GM19025 (cell line): ENCODE measurements around the gene PRR35.

ENCODE experiments used
- ATAC-seq: cut with Tn5 transposase; IDR thresholded peaks from one replicate; pipeline ENCODE4 v1.9.1; 2021; ENCODE audit warnings: mild to moderate bottlenecking, low read depth, moderate library complexity; ENCODE audit not compliant: unreplicated experiment

The PRR35 gene

GRCh38 chr16:560204-560700, at the start of gene PRR35:
Gene PRR35 (plus strand): TSS chr16:560394. CDS start chr16:563295, 2,901 bp downstream.
- no peak for ATAC-seq

DNA sequence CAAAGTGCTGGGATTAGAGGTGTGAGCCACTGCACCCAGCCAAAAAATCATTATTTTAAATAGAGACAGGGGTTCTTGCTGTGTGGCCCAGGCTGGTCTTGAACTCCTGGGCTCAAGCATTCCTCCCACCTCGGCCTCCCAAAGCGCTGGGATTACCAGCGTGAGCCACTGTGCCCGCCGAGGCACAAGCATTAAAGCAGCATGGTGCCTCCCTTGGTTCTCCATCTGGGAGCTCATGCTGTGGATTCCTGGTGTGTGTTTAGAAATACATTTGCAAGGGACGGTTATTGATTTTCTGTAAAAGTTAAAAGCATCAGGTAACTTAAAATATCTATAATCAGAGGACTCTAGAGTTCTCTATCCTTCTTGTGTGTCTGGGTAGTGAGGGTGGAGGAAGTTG, 47.4 kb upstream of the PRR35 start:
- no peak for ATAC-seq

DNA sequence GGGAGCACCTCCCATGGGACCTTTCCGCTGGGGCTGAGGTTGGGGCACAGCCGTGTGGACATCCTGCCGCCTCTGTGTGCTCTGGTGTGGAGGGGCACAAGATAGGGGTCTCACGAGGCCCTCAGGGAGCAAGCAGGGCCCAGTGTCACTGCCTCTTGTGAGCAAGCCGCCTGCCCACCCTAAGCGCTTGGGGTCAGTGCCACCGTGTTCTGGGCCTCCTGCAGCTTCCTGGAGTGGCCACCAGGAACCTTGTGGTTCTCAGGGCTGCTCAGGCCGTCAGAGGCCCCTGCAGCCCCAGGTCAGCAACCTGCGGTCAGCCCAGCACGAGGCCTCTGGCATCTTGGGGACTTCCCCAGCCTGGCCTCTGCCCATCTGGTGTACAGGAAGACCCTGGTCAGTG, 46.2 kb upstream of the PRR35 start:
- ATAC-seq: no peak

DNA sequence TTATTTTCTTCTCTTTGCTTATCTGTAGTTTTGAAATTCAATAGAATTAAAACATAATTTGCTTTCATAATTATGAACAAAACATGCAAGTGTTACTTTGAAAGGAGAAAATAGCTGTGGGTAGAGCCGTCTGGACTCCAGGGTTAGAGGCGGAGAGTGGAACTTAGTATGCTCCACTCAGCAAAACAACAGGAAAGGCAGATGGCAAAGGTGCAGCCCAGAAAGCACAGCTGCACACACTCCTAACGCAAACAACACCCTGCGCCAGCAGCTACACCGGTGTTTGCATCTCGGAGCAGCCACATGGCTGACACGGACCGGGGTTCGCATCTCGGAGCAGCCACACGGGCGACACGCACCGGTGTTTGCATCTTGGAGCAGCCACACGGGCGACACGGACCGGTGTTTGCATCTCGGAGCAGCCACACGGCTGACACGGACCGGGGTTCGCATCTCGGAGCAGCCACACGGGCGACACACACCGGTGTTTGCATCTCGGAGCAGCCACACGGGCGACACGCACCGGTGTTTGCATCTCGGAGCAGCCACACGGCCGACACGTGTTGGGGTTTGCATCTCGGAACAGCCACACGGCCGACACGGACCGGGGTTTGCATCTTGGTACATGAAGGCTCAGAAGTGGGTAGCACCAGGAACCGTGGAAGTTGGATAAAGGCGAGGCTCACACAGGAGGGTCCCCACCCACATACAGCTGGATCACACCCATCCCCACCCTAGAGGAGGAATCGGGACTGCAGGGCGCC, 44.8 kb upstream of the PRR35 start:
- ATAC-seq: no peak

- no peak for ATAC-seq
These were observed 44.3 kb upstream of the PRR35 start for GRCh38 chr16:515939-516226.

- ATAC-seq: no peak
These were observed 43.9 kb upstream of the PRR35 start for GRCh38 chr16:516301-516700.

GRCh38 chr16:518858-519257, 41.3 kb upstream of the PRR35 start:
- no peak for ATAC-seq

DNA sequence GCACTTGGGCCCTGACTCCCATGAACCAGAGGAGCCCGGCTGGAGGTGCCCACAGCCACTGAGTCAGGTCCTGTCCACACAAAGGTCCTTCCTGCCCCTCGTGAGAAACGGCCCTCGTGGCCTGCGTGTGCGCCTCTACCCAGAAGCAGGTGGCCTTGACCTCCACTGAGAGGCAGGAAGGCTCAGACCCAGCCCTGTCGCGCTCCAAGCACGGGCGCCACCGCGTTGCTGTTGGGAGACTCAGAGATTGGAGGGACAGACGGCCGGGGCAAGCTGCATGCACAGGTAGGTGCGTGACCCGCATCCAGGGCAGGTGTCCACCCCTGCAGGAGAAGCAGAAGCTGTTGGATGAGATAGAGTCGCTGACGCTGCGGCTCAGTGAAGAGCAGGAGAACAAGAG, 40.8 kb upstream of the PRR35 start:
- ATAC-seq: no peak

DNA sequence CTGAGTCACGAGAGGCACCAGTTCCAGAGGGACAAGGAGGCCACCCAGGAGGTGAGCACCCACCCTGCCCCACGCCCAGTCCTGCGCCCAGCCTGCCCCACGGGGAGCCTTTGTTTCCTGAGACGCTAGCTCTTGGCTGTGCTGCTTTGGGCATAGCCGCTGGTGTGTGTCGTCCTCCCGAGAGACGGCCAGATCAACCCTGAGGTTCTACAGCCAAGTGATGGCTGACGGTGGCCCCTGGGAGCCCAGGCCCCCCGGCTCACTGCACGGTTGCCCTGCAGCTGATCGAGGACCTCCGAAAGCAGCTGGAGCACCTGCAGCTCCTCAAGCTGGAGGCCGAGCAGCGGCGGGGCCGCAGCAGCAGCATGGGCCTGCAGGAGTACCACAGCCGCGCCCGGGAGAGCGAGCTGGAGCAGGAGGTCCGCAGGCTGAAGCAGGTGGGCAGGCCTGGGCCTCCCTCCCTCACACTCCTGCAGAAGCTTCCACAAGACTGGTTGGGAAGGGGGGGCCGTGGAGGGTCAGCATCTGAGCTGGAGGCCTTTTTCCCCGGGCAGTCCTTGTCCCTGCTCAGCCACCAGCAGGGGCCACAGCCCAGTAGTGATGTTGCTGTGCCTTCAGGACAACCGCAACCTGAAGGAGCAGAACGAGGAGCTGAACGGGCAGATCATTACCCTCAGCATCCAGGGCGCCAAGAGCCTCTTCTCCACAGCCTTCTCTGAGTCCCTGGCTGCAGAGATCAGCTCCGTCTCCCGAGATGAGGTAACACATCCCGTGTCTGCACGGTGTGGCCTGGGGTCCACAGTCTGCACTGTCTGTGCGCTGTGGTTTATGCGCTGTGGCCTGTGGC, 40.1 kb upstream of the PRR35 start:
- ATAC-seq: no peak

DNA sequence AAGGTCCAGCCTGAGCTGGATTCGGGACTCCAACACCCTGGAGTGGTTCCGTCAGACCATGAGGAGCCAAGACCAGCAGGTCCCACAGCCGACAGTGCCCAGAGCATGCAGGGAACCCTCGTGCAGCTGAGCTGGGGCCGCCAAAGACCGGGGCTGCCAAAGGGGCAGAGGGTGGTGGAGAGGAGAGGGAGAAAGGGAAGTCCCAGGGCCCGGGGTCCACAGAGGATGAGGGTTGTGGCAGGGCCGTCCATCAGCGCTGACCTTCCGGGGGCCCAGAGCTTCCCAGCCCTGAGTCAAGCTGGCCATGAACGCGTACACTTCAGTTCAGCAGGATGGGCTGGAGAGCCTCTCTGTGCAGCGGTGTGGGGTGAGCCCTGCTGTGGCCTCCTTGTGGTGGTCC, 39.3 kb upstream of the PRR35 start:
- ATAC-seq: no peak

- no peak for ATAC-seq
These were observed 38.6 kb upstream of the PRR35 start for GRCh38 chr16:521381-522210.

DNA sequence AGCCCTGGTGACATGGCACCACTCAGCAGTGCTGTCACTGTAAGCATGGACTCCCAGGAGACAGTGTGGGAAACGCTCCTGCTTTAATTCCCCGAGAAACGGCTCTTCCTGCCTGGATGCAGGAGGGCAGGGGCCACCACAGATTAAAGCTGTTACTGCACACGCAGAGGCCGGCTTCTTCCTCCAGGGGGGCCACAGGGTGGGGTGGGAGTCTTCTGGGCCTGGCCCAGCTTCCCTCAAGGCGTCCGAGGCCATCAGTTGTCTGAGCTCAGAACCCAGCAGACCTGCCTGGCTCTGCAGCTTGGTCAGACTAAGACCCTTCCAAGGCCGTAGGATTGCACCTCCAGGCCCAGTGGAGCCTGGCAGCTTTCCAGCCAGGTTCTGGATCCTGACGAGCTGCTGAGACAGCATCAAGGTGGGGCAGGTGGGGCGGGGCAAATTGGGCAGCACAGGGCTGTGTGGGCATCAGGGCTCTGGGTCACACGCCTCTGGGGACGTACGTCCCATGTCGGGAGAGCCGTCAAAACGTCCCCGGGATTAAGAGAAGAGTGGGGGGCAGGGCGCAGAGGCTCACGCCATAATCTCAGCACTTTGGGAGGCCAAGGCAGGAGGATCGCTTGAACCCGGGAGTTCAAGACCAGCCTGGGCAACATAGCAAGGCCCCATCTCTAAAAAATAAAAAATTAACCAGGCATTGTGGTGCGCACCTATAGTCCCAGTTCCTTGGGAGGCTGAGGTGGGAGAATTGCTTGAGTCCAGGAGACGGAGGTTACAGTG, 37.7 kb upstream of the PRR35 start:
- ATAC-seq: no peak

- ATAC-seq: no peak
These were observed 37.0 kb upstream of the PRR35 start for GRCh38 chr16:523097-523741.

GRCh38 chr16:524274-525040, 35.7 kb upstream of the PRR35 start:
- no peak for ATAC-seq

DNA sequence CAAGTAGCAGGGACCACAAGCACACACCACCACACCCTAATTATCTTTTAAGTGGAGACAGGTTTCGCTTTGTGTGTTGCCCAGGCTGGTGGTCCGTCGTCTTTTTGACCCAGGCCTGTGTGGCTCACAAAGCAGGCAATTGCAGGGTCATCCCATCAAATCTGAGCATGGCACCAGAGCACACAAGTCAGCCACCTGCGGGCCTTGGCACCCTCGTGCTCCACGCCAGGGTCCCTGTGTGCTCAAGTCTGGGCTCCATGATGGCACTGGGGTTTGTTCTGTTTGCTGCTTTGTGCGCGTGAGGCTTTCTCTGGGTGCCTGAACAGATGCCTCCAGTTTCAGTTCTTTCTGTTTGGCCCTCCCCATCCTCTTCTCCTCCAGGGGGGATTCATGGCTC, 35.1 kb upstream of the PRR35 start:
- ATAC-seq: no peak

GRCh38 chr16:525520-526180, 34.5 kb upstream of the PRR35 start:
- no peak for ATAC-seq

DNA sequence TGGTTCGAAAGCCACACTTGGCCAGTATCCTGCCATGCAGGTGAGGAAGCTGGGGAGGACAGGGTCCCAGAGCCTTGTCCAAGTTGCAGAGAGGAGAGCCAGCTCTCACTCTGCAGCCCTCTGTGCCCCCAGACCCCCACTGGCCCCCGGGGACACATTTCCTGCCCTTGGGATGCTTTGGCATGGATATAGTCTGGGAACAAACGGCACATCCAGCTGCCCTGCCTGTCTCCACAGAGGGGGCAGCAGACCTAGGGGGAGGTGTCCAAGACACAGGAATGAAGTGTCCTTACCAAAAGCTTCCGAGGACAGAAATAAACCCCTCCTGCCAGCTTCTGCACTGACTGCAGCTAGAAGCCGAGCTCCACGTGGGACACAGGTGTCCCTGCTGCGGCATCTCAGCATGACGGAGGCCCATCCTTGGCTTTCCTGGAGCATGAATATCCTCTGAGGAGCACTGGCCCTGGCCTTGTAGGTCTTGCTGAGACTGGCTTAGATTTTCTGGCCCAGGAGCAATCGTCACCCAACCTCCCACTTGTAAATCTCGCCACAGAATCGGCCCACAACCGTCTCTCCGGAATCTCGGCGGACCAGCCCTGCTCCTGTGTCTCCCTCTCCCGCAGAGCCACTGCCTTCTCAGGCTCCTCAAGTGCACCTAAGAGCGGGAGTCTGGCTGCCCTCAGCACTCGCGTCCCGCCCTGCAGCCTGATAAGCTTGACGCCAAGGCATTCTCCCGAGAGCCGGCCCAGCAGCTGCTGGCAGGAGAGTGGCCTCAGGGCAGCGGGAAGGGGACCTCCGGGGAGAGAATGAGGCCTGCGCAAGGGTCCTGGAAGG, 33.8 kb upstream of the PRR35 start:
- ATAC-seq: no peak
